ENCODE measurements around the gene STK11IP.
"Not testable (repeated sequence)": the region's sequence is repeated elsewhere in the genome, so short reads cannot be mapped to it uniquely, and the experiment has no call there.

The STK11IP gene

GRCh38 chr2:219634951-219635751, 37.5 kb downstream of the STK11IP start:
- DNase-seq = no peak

GRCh38 chr2:219636144-219636915, 38.7 kb downstream of the STK11IP start:
- no peak for DNase-seq

- DNase-seq = no peak
Observed at GRCh38 chr2:219636941-219637841, 39.5 kb downstream of the STK11IP start.

- DNase-seq = no peak
Observed at GRCh38 chr2:219637842-219638185, 40.2 kb downstream of the STK11IP start.

- no peak for DNase-seq
Observed at GRCh38 chr2:219638217-219638947, 40.7 kb downstream of the STK11IP start.

GRCh38 chr2:219638948-219639755, 41.5 kb downstream of the STK11IP start:
- no peak for DNase-seq

GRCh38 chr2:219641390-219642068, 43.9 kb downstream of the STK11IP start:
- DNase-seq = no peak

- DNase-seq = no peak
Observed at GRCh38 chr2:219642069-219642454, 44.4 kb downstream of the STK11IP start.

- peak; percentile 88 for DNase-seq
Observed at GRCh38 chr2:219642465-219643083, 44.9 kb downstream of the STK11IP start.

- DNase-seq = no peak
Observed at GRCh38 chr2:219643084-219643473, 45.4 kb downstream of the STK11IP start.

- peak; percentile 4 for DNase-seq
Observed at GRCh38 chr2:219643788-219644398, 46.2 kb downstream of the STK11IP start.

GRCh38 chr2:219644801-219645480, 47.3 kb downstream of the STK11IP start:
- DNase-seq = peak; percentile 13

GRCh38 chr2:219645631-219646527, 48.2 kb downstream of the STK11IP start:
- no peak for DNase-seq

GRCh38 chr2:219648176-219648575, 50.5 kb downstream of the STK11IP start:
- no peak for DNase-seq

GRCh38 chr2:219648963-219649362, 51.3 kb downstream of the STK11IP start:
- DNase-seq = no peak

- DNase-seq = no peak
Observed at GRCh38 chr2:219650426-219651248, 53.0 kb downstream of the STK11IP start.

- not testable (repeated sequence) for DNase-seq
Observed at GRCh38 chr2:219651656-219652055, 54.0 kb downstream of the STK11IP start.
